Activated CD4-positive, CD25-positive, alpha-beta regulatory T cell (primary cell): ENCODE results near the gene PRSS48.
"Not testable (repeated sequence)": the region's sequence is repeated elsewhere in the genome, so short reads cannot be mapped to it uniquely, and the experiment has no call there.

Source experiments
- DNase-seq, 4 experiments: peaks; one replicate each; lab custom pipeline; 2025; lab: John Stamatoyannopoulos, UW

Gene PRSS48

DNA sequence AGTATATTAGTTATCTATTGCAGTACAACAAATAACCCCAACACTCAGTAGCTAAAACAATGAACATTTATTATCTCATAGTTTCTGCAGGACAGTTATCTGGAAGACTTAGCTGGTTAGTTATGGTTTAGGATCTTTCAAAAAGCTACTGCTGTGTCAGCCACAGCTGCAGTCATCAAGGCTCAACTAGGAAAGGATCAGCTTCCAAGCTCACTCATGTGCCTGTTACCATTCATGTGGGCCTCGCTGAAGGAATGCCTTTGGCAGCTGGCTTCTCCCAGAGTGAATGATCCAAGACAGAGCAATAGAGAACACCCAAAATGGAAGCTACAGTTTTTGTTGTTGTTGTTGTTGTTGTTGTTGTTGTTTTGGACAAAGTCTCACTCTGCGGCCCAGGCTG lies 13.5 kb upstream of the PRSS48 start:
- DNase-seq, result no peak

DNA sequence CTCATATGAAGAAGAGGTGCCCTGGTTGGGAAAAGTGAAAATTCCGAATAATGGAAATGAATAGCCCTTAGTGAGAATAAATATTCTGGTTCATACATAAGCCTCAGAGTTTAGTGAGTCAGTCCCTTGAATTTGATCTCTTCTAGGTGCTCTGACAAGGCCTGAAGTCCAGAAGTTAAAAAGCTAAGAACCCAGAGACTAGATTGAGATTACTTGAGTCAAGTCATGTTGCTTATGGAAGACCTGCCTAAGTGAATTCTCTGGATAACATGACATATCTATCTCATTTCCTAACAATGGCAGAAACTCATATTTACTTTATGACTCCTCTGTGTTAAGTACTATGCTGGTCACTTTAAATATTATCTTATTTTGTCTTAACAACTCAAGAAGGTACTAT lies 10.5 kb upstream of the PRSS48 start:
- no peak for DNase-seq

DNA sequence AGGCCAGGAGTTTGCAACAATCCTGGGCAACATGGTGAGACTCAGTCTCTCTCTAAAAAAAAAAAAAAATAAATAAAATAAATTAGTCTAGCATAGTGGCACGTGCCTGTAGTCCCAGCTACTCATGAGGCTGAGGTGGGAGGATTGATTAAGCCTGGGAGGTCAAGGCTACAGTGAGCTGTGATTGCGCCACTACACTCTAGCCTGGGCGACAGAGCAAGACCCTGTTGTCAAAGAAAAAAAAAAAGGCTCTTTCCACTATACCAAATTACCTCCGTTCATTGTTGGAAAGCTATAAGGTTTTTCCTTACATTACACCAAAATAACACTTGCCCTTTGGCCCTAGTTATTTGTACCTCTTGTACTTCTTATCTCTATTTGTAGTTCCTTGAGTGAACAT lies 9.9 kb upstream of the PRSS48 start:
- DNase-seq, result no peak

DNA sequence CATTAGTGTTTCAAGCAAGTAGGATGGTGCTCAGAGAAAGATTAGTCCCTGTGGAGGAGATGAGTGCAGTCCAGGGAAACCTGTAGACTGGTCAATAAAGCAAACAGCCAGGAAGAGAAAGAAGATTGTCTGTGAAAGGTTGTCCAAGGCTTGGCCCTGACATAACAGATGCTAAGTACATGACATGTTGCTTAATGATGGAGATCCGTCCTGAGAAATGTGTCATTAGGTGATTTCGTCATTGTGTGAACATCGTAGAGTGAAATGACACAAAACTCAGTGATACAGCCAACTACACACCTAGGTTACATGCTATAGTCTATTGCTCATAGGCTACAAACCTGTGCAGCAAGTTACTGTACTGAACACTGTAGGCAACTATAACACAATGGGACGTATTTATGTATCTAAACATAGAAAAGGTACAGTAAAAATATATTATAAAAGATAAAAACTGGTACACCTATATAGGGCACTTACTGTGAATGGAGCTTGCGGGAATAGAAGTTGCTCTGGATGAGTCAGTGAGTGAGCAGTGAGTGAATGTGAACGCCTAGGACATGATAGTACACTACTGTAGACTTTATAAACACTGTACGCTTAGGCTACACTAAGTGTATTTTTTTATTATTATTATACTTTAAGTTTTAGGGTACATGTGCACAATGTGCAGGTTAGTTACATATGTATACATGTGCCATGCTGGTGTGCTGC lies 9.0 kb upstream of the PRSS48 start:
- no peak for DNase-seq

DNA sequence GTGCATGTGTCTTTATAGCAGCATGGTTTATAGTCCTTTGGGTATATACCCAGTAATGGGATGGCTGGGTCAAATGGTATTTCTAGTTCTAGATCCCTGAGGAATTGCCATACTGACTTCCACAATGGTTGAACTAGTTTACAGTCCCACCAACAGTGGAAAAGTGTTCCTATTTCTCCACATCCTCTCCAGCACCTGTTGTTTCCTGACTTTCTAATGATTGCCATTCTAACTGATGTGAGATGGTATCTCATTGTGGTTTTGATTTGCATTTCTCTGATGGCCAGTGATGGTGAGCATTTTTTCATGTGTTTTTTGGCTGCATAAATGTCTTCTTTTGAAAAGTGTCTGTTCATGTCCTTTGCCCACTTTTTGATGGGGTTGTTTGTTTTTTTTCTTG lies 8.1 kb upstream of the PRSS48 start:
- DNase-seq, result not testable (repeated sequence)

DNA sequence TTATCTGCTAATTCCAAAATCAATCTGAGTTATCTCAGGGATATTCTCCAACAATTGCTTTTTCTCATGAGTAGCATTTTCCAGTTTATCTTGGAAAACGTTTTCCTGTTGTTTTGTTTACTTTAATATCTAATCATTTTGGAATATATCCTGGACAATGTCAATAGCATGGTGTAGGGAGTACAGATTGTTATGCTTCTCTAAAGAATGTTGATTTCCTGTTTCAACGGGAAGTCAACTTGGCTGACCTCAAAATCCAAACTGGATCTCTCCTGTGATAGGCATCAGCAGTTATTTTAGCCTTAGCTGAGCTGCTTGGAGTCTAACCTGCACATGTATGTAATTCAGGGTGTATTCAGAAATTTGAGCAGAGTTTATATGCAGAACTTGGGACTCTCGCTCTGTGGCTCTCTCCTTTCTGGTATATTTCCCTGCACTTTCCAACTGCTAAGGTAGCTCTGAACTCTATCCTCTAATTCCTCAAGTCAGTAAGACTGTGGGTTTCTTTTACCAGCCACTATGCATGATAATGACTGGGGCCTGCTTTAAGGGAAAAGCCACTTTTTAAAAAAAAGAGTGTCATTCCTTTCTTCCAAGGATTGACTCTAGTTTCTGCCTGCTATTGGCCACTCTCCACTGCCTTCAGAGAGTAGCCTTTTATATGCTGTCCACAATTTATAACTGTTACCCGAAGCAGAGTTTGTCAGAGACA lies 7.7 kb downstream of the PRSS48 start:
- no peak for DNase-seq

DNA sequence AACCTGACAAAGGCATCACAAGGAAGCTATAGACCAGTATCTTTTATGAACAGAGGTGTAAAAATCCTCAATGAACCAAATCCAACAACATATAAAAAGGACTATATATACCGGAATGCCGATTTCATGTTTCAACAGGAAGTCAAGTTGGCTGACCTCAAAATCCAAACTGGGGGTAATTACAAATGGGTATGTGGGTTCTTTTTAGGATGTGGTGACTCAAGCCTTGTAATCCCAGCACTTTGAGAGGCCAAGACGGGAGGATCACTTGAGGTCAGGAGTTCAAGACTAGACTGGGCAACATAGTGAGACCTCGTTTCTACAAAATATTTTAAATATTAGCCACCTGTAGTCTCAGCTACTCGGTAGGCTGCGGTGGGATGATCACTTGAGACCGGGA lies 10.4 kb downstream of the PRSS48 start:
- DNase-seq, result no peak

DNA sequence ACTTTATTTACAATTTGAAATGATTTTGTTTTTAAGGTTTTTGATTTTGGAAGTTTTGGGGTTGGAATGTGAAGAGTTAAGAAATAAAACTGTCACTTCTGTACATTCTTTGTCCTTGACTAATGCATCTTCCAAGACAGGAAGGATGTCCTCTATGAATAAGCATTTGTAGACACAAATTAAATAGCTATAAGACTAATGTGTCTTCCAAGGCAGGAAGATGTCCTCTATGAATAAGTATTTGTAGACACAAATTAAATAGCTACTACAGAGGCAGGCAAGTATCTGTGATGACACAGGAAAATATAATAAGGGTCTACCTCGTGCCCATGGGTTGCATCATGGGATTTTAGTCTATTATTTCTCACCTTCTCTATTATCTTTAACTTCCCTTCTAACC lies 14.5 kb downstream of the PRSS48 start:
- DNase-seq, result no peak

DNA sequence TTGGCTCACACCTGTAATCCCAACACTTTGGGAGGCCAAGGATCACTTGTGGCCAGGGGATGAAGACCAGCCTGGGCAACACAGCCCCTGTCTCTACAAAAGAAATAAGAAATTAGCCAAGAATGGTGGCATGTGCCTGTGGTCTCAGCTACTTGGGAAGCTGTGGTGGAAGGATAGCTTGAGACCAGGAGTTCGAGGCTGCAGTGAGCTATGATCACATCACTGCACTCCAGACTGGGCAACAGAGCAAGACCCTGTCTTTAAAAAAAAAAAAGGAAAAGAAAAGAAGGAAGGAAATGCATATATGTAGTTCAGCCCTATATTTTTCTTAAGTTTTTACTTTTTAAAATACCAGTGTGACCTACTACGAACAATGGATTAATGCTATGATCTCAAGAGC lies 15.1 kb downstream of the PRSS48 start:
- no peak for DNase-seq

DNA sequence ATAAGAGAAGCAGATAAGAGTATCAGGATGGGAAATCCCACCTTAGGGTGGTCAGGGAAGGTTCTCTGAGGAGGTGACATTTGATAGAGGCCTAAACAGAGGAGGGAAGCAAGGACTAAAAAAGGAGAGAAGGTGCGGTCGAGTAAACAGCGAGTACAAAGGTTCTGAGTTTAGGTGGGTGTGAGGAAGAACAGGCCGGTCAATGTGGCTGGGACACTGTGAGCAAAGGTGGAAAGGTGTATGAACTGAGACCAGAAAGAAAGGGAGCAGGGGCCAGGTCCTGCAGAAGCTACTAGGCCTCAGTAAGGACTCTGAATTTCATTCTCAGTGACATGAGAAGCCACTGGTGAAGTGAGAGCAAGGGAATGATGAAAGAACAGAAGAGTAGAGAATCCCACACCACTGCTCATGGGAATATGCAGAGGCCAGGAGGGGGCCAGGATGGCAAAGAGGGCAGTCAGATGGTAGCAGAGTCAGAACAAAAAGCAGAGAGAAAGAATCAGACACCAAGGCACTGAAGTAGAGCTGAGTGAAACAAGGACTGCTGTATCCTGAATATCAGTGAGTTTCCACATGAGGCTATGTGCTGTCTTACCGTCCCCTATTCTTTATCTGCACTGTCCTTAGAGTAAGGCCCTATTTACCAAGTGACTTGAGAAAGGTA lies 18.0 kb downstream of the PRSS48 start:
- DNase-seq, result no peak

DNA sequence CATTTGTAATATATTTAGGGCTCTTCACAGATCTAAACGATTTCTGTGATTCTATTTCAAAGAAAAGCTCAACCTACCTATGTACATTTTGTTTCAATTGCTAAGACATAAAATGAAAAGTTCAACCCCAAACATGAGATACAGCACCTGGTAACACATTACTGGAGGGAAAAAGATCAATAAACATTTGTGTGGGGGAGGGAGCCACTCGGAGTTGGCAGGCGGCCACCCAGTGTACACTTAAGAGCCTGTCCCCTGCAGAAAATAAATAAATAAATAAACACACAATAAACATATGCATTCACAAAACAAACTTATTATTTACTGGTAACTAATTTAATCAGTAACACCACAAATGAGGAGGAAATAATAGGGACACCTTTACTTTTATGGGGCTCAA lies 19.3 kb downstream of the PRSS48 start:
- no peak for DNase-seq

DNA sequence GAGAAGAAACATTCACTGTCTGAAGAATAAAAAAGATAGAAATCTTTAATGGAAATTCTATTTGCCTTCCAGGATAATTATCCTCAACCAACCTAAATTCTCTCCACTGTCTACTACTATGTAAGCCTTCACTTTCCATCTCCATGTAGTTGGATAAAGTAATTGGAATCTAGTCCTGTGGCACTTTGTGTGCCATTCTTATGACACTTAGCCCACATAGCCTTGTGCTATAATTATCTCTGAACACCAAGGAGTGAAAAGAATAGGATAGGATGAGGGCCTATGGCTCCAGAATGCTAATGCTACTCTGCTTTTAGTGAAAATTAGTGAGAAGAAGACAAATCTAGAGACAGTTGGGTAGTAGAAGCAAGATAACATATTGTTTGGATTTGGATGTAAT lies 20.2 kb downstream of the PRSS48 start:
- no peak for DNase-seq

DNA sequence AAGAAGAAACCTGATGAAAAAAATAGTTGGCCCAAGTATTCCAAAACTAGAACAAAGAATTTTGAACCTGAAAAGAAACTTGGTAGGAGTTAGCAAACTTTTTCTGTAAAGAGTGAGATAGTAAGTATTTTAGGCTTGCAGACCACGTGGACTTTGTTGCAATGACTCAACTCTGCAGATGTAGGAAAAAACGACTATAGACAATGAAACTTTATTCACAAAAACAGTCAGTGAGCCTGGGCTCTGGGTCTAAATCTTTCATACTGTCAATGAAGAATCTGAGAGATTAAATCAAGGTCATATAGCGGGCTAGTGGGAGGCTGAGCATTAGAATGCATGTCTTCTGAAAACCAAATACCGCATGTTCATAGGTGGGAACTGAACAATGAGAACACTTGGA lies 25.5 kb downstream of the PRSS48 start:
- DNase-seq, result no peak

DNA sequence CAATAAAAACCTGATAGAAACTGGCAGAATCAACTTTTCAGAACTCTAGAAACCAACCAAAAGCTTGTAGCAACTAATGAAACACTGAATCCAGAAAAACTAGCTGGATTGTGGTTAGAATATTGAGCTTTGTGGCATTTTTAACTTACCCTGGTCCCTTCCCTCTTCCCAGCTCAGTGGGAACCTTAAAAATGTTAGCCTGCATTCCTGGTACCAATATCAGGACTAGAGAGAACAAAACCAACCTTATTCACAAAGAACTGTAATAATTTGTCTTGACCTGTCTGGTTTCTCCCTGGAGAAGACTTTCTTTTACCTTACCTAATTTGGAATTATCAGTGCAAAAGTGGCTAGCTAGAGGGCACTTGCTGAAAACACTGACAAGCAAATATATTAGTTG lies 27.3 kb downstream of the PRSS48 start:
- no peak for DNase-seq

DNA sequence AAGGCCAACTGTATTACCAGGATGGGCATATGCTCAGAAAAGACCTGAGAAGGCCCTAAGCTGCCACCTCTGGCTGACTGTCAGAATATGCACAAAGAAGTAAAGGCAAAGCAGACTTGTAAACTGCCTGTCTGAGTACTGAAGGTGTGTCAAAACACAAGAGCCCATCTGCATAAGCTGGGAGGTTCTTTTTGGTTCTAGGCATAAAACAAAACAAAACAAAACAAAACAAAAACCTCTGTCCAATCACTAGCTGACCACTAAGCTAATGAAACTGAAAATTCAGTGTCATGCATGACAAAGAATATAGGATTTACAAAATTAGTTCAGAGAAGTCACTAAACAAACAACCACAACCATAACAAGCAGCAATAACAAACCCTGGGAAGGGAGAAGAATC lies 27.8 kb downstream of the PRSS48 start:
- no peak for DNase-seq

DNA sequence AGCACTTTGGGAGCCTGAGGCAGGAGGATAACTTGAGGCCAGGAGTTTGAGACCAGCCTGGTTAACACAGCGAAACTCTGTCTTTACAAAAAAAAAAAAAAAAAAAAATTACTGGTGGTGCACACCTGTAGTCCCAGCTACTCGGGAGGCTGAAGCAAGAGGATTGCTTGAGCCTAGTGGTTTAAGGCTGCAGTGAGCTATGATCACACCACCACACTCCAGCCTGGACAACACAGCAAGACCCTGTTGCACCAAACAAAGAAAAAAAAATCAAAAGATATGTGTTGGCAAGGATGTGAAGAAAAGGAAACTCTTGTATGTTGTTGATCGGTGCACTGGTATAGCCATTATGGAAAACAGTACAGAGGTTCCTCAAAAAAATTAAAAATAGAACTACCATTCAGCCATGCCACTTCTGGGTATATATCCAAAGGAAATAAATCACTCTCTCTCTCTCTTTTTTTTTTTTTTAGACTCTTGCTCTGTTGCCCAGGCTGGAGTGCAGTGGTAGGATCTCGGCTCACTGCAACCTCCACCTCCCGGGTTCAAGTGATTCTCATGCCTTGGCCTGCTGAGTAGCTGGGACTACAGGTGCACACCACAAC lies 33.3 kb downstream of the PRSS48 start:
- no peak for DNase-seq

DNA sequence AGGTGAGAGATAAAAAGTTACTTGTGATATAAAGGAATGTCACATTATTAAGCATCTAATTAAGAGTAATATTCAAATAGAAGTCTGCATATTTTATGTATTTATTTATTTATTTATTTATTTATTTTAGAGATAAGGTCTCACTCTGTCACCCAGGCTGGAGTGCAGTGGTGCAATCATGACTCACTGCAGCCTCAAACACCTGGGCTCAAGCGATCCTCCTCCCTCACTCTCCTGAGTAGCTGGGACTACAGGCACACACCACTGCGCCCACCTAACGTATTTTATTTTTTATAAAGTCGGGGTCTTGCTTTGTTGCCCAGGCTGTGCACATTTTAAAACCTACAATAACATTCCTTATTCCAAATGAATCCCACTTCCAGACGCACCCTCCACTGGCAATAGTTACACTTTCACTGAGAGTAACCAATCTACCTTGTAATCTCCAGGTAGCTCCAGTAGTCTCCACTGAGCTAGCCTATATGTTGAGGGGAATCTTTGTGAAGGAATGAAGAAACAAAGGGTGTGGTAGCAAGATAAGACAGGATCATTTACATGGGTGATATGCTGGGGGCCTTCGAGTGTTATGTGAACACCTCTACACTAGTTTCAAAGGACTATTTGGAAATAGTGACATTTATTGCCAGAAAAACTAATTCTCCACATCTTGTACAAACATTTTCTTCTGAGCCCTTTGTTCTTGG lies 36.5 kb downstream of the PRSS48 start:
- DNase-seq, result no peak

DNA sequence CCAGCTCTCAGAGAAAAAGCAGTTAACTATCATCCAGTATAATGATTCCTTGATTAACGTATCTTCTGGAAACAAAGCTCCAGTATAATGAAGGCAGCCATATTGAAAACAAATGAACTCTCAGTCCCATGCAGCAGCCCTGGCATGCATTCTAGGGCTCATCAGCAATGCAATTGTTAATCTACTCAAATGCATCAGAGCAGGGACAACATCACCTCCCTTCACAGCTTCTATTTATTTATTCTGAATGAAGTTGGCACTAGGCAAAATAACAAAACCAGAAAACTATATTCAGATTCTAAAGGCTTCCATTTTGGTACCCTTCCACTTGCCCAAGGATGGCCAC lies 37.0 kb downstream of the PRSS48 start:
- DNase-seq, result no peak

DNA sequence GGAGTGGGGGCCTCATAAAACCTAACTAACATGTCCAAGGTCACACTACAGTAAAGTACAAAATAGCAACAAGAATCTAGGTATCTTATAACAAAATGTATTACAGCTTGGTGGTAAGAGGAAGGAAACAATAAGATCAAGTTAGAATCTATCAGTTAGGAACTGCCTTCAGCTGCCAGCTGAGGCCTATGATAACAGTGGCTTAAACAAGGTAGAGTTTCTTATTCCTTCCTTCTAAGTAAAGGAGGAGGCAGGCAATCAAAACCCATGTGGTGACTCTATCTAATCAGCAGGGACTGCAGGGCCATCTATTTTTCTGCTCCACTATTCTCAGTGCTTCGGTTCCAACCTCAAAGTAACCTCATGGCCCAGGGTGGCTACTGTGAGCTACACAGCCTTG lies 37.5 kb downstream of the PRSS48 start:
- DNase-seq, result no peak

DNA sequence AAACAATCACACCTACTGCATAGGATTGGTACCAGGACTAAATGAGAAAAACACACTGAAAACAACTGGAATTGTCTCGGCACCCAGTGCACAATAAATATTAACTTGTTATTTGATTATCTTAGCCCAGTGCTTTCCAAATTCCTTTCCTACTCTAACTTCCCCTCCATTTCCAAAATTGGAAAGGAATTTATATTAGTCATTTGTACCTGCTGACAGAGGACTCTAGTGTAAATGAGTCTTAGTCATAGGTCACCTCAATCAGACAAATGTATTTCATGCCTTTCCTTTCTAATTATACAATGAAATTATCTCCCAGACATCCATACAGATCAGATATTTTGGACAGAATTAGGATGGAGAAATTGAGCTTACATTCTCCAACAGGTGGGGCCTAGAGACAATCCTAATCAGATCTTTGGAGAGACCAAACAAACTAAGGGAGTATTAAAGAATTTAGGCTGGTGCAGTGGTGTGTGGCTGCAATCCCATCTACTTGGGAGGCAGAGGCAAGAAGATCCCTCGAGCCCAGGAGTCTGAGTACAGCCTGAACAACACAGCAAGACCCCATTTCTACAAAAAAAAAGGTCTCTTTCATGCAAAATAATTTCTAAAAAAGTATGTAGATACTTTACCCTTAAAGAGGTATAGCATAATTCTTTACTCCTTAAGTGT lies 38.4 kb downstream of the PRSS48 start:
- no peak for DNase-seq

DNA sequence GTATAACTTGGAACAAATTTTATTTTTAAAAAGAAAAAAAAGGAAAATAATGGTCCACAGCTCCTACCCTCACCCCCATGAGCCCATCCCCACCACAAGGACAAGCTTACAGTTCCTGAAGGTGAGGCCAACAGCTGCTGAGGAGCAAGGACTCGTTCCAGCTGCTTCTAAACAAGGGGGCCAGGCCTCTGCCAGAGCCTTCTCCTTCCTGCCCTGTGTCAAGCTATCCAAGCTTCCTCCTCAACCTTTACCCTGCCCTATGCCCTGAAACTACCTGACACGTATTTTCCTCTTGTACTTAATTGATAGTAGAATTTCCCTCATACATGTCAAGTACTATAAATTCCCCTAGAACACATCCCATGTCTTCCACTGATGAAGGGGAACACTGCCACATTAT lies 39.7 kb downstream of the PRSS48 start:
- DNase-seq, result no peak
